Kidney tubule cell (primary cell): ENCODE measurements around the gene MPPE1.

ENCODE experiments used
- DNase-seq: peaks from one replicate; pipeline ENCODE4 v3.0.0-alpha.2; 2018; ENCODE audit warnings: low spot score

Gene MPPE1, protein sequence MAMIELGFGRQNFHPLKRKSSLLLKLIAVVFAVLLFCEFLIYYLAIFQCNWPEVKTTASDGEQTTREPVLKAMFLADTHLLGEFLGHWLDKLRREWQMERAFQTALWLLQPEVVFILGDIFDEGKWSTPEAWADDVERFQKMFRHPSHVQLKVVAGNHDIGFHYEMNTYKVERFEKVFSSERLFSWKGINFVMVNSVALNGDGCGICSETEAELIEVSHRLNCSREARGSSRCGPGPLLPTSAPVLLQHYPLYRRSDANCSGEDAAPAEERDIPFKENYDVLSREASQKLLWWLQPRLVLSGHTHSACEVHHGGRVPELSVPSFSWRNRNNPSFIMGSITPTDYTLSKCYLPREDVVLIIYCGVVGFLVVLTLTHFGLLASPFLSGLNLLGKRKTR

GRCh38 chr18:11908182-11909060, at the start of gene MPPE1:
Gene MPPE1, minus strand, starts transcription at chr18:11908317. Its CDS starts 11,053 bp downstream, at chr18:11897264.
- peak; percentile 90 for DNase-seq

DNA sequence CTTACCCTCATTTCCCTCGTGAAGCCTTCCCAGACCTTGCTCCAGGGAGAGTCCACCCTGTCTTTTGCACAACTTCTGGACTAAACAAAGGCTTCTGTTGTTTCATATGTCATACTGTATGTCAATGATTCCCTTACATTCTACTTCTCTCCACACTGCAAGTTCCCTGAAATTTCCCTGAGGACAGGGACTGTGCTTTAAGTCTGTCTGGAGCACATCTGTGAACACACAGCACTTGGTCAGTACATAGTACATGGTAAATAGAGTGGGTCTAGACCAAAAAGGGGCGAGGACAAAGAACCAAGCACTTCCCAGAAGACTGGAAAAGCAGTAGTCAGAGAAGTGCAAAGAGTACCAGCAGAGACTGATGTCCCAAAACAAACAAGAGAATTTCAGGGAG, 49.5 kb upstream of the MPPE1 start:
- no peak for DNase-seq

GRCh38 chr18:11956371-11957308, 48.5 kb upstream of the MPPE1 start:
- peak; percentile 37 for DNase-seq

- peak; percentile 77 for DNase-seq
Observed at GRCh38 chr18:11955239-11956029, 47.3 kb upstream of the MPPE1 start.

GRCh38 chr18:11953113-11953512, 45.0 kb upstream of the MPPE1 start:
- DNase-seq, result no peak

DNA sequence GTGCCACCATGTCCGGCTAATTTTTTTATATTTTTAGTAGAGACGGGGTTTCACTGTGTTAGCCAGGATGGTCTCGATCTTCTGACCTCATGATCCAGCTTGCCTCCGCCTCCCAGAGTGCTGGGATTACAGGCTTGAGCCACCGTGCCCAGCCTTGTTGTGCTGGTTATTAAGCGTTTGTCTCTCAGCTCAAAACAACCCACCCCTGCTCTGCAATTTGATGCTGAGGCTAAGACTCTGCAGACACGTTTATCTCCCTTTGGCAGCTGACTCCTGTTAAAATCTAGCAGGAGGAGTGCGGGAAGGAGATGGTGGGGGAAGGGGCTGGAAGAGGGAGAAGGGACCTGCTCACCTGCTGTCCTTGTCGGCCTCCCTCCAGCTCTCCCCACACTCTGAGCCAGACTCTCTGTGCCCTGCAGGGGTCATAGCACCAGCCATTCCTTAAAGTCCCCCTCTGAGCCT, 43.3 kb upstream of the MPPE1 start:
- no peak for DNase-seq

DNA sequence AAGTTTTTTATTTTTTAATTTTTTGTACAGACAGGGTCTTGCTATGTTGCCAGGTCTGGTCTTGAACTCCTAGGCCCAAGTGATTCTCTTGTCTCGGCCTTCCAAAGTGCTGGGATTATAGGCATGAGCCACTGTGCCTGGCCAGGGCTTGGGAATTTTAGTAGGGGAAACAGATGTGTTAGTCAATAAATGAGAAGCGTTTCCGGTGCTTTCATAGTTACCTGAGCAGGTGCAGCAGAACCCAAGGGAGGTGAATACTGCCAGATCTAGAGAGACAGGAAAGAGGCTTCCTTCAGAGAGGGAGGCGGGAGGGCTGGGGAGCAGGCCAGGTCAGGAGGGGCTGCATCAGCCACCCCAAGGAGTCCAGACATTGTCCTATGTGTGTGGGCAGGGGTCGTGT, 42.7 kb upstream of the MPPE1 start:
- no peak for DNase-seq

DNA sequence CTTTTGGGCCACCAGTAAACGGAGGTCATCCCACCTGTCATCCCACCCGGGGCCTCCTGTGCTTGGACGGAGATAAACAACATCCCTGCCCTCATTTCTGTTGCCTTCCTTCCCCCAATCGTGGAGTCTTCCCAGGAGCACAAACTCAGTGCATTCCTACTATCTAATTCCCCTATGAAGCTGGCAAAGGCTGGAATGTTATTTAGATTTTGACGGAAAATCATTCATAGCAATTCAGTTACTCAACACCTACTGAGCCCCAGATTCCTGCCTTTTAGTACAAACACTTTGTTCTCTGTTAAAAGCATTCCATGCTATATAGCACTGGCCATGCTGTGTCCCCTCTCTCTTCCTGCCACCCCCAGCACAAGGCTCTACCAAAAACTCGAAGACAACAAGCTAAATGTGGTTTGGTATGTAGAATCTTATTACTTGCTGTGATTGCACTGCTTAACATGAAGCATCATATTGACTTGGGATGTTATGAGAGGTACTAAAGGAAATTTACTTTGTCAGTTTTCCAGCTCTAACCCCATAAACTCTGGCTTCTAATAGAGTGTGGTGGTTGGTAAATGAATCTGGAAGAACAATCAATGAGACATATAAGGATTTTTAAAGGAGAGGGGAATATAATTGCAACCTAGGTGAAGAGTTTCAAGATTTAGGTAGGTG, 40.9 kb upstream of the MPPE1 start:
- no peak for DNase-seq

DNA sequence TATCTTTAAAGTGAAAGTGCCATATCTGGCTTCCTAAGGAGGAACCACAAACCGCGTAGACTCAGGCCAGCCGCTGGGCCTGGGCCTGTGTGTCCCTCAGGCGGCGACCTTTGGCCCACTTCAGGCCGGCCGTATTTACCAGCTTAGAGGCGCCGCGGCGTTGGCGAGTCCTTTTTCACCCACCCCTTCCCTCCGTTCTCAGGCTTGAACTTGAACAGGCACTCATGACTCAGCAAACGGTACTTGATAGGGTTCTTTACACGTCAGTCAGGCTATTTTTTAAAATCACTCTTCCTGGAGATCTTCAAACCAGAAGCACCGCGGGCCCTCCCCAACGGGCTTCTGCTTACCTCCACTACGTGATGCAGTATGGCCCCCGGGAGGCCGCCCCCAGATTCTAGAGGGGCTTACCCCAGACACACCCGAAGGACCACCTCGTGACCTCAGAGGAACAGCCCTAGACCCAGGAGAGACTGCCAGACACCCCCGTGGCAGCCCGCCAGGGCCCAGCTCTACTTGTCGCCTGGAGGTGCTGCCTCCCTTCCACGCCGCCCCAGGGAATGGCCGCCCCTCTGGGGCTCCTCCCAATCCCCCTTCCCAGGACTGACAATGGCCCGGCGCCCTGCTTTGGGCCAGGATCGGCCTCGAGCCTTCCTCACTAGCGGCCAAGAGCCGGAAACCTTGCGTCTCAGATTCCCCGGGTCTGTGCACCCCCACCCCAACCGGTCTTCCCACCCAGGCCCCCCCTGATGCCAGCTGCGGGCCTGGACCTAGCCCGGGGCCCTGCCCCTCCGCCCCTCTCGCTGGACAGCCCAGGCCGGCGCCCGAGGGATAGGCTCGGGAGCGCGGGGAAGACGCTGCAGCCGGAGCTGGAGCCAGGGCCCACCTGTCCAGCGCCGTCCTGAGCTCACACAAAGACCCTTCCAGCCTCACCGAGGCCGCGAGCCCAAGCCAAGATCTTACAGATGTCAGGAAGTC, 39.4 kb upstream of the MPPE1 start:
- peak; percentile 99 for DNase-seq

- peak; percentile 77 for DNase-seq
Observed at GRCh38 chr18:11946756-11947155, 38.6 kb upstream of the MPPE1 start.

DNA sequence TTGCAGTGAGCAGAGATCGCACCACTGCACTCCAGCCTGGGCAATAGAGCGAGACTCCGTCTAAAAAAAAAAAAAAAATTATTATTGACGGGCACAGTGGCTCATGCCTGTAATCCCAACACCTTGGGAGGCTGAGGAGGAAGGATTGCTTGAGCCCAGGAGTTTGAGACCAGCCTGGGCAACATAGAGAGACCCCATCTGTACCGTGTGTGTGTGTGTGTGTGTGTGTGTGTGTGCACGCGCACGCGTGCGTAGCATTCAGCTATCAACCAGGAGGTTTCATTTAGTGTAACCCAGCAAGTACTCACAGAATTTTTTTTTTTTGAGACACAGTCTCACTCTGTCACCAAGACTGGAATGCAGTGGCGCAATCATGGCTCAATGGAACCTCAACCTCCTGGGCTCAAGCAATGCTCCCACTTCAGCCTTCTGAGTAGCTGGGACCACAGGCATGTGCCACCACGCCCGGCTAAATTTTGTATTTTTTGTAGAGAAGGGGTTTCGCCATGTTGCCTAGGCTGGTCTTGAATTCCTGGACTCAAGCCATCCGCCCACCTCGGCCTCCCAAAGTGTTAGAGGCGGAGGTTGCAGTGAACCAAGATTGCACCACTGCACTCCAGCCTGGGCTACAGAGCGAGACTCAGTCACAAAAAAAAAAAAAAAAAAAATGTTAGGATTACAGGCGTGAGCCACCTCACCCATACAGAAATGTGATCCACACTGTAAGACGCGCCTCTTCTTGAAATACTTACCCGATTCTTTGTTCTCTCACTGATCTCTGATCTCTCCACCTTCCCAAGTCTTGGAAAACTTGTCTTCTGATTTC, 37.9 kb upstream of the MPPE1 start:
- DNase-seq, result peak; percentile 63

- DNase-seq, result no peak
Observed at GRCh38 chr18:11944786-11945185, 36.7 kb upstream of the MPPE1 start.

GRCh38 chr18:11944252-11944651, 36.1 kb upstream of the MPPE1 start:
- no peak for DNase-seq

- no peak for DNase-seq
Observed at GRCh38 chr18:11943551-11943950, 35.4 kb upstream of the MPPE1 start.

DNA sequence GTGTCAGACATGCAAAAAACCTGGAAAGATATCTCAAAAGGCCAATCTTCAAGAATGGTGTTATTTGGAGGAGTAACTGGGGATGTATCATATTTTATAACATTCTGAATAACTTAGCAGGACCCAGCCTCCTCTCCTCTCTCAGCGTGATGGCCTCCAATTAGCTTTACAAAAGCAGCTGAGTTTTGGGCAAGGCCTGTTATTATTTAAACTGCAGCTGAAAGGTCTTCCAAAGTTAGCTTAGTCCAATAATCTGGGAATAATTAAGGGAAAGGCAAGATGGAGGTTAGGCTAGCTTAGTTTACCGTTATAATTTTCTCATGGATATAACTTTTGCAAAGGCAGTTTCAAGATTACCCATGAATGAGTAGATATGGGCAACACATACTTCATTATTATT, 32.8 kb upstream of the MPPE1 start:
- DNase-seq, result no peak

DNA sequence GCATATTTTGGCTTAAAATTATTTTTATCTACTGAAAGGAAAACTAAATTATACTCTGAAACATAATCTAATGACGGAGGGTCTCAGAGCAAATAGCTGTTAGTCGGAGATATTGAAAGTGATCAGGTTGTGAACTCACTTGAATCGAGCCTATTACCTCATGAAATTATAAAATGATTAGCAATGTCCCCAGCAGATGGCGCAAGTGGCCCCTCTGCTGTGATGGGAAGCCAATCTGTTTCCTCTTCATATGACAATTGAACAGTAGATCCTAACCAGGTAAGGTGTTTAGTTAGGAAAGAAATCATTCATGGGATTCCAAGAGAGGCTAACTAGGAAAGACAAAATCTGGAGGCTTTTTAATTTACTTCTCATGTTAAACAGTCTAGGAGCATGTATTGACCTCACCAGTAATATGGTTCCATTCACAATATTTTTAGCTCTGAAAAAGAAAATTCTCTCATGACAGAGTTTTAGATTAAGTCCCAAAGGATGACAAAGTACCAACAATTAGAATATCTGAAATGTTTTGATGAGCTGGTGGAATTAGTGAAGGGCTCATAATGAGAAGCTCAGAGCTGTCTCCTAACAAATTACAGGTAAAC, 29.9 kb upstream of the MPPE1 start:
- DNase-seq, result peak; percentile 75

DNA sequence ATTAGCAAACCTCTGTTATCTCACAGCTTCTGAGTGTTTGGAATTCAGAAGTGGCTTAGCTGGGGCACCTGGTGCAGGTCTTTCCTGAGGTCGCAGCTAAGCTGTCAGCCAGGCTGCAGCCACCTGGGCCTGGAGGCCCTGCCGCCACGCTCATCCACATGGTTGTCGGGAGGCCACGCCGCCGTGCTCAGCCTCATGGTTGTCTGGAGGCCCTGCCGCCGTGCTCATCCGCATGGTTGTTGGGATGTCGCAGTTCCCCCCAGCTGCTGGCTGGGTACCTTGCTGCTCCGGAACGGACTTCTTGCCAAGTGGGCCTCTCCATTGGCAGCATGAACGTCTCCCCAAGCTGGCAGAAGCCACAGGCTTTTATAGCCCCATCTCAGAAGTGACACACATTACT, 24.3 kb upstream of the MPPE1 start:
- no peak for DNase-seq

- no peak for DNase-seq
Observed at GRCh38 chr18:11927497-11927896, 19.4 kb upstream of the MPPE1 start.
